Activated CD4-positive, CD25-positive, alpha-beta regulatory T cell treated with anti-CD3 and anti-CD28 coated beads, Interleukin-2, amount 50 U/mL, for 16 hours (primary cell): ENCODE data around the gene WBP2.
"Not testable (repeated sequence)": the region's sequence is repeated elsewhere in the genome, so short reads cannot be mapped to it uniquely, and the experiment has no call there.

Experiments used
- DNase-seq: peaks from one replicate; pipeline ENCODE4 v3.0.0-alpha.2; 2020; ENCODE audit warnings: low read depth, low spot score

The WBP2 gene

DNA sequence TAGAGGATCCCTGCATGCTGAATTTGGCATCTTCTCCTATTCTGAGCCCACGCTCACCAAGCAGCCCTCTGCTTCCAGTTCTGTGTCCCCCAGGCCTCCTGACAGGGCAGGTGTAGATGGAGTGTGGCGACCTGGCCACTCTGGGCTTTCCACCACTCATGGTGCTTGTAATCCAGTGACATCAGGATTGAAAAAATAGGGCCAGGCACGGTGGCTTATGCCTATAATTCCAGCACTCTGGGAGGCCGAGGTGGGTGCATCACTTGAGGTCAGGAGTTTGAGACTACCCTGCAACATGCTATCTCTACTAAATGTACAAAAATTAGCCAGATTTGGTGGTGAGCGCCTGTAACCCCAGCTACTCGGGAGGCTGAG lies 41.1 kb downstream of the WBP2 start:
- DNase-seq, result no peak

GRCh38 chr17:75813081-75814020 lies 41.8 kb downstream of the WBP2 start:
- no peak for DNase-seq

GRCh38 chr17:75812096-75813013 lies 42.8 kb downstream of the WBP2 start:
- DNase-seq, result no peak

GRCh38 chr17:75811174-75811573 lies 44.0 kb downstream of the WBP2 start:
- no peak for DNase-seq

GRCh38 chr17:75810756-75811155 lies 44.4 kb downstream of the WBP2 start:
- not testable (repeated sequence) for DNase-seq

DNA sequence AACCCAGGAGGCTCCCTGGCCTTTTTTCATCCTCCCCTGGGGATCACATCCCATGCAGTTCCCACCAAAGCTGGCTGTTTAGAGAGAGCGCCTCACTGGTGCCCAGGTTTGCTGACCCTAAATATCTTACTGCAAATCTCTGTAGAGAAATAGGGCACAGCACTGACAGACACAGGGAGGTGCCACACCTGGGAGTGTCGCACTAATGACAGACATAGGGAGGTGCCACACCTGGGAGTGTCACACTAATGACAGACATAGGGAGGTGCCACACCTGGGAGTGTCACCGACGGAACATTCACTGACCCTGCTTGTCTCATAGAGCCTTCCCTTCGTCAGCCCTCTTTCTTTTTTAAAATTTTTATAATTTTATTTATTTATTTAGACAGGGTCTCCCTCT lies 44.9 kb downstream of the WBP2 start:
- DNase-seq, result no peak

DNA sequence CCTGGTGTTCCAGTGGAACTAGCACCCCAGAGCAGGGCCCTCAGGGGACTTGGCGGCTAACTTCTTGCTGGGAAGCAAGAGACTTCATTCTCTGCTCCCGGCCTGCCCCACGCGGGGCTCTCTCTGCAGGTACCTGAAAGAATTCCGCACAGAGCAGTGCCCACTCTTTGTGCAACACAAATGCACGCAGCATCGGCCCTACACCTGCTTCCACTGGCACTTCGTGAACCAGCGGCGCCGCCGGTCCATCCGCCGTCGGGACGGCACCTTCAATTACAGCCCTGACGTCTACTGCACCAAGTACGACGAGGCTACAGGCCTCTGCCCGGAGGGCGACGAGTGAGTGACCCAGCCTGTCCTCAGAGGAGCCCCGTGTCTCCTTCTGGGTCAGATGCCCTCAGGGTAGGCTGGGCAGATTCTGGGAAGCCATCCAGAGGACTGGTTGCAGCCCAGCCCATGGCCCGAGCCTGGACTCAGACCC lies 45.5 kb downstream of the WBP2 start:
- DNase-seq, result no peak

- DNase-seq, result no peak
Measured at GRCh38 chr17:75808905-75809621, 46.1 kb downstream of the WBP2 start.

GRCh38 chr17:75808549-75808904 lies 46.6 kb downstream of the WBP2 start:
- DNase-seq, result no peak

DNA sequence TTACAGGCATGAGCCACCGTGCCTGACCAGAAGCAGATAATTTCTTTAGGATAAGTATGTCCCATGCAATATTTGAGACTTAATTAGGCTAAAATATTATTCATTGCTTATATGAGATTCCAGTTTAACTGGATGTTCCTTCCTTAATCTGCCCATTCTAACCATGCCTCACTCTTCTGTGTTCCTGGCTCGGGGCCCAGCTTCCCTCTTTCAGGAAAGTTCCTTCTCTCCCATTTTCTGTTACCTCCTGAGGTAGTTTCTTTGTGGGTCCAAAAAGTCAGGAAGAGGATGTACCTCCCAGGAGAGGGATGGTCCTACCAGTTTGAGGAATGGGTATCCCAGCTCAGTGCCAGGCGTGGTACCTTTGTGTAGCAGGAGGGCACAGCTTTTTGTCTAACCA lies 47.3 kb downstream of the WBP2 start:
- DNase-seq, result no peak

DNA sequence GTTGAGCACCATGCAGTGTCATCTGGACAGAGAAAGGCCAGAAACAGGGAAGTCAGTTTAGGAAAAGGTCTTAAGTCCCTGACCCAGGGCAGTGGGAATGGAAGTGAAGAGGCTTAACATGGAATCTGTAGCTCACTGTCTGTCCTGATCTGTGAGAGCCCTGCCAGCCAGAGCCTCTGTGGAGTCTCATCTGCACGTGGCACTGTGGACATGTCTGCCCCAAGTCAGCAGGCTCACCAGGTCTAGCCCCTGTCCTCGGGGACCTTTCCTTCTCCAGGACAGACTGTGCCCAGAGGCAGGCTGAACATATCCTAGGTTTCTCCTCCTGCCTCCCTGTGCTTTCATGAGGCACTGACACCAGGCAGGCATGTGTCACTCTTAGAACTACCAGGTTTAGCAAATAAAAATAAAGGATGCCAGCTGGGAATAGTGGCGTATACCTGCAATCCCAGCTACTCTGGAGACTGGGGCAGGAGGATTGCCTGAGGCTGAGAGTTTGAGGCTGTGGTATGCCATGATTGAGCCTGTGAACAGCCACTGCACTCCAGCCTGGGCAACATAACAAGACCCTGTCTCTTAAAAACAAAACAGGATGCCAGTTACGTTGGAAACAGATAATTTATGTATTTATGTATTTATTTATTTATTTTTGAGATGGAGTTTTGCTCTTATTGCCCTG lies 48.2 kb downstream of the WBP2 start:
- DNase-seq, result no peak

DNA sequence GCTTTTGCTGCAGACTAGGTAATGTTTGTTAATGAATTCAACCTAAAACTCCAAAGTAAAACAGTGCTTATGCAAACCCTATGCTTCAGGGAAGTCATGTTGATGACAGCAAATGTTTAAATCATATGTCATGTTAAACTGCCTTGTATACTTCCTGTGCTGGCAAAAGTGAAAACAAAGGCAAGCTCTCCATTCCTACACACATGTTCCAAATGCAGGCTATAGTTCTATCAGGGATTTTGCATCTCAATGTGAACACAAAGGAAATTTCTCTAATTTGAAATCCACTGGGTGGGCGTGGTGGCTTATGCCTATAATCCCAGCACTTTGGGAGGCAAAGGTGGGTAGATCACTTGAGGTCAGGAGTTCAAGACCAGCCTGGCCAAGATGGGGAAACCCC lies 51.3 kb downstream of the WBP2 start:
- DNase-seq, result no peak

DNA sequence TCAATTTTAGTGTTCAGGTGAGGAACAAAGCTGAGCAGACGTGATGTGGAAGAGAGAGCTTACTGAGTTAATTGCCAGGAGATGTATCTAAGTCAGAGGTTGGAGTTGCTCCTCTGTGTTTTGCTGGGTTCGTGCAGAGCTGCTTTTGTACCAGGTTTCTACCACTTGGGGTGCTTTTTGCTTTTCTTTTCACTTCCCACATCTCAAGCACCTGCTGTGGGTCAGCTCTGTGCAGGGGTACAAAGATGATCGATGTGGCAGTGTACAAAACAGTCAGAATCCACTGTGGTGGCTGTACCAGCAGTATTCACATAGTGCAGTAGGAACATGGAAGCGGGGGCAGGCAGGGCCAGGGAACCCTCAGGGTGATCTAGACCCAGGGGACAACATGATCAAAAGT lies 55.7 kb downstream of the WBP2 start:
- DNase-seq, result no peak

DNA sequence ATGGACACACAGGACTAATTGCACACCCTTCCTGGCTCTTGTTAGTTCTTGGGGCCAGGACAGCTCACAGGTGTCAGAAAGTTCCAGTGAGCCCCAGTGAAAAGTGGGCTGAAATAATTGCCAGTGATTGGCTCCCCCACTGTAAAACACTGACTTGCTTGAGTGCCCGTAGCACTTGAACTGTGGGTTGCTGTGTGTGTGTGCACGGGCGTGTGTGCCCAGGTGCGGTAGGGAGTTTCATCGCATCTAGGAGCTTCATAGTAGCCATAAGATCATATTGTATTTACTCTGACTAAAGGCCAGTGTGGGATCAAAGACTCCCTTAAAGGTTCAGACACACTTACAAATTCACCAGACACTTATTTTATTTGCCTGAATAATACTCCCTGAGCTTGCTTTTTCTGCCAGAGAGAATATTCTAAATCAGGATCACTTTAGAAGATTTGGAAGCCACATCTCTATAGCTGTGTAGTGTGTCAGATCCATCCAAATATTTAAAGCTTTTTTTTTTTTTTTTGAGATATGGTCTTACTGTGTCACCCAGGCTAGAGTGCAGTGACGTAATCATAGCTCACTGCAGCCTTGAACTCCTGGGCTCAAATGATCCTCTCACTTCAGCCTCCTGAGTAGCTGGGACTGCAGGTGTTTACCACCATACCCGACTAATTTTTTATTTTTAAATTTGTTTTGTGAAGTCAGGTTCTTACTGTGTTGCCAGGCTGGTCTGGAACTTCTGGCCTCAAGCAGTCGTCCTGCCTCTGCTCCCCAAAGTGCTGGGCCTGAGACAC lies 59.1 kb downstream of the WBP2 start:
- DNase-seq, result no peak
